ENCODE measurements around the gene FAM227B.
A peak's percentile ranks its signal among the peaks of the same experiment; 100 is the strongest.
"Not testable (repeated sequence)": the region's sequence is repeated elsewhere in the genome, so short reads cannot be mapped to it uniquely, and the experiment has no call there.

Gene FAM227B, protein sequence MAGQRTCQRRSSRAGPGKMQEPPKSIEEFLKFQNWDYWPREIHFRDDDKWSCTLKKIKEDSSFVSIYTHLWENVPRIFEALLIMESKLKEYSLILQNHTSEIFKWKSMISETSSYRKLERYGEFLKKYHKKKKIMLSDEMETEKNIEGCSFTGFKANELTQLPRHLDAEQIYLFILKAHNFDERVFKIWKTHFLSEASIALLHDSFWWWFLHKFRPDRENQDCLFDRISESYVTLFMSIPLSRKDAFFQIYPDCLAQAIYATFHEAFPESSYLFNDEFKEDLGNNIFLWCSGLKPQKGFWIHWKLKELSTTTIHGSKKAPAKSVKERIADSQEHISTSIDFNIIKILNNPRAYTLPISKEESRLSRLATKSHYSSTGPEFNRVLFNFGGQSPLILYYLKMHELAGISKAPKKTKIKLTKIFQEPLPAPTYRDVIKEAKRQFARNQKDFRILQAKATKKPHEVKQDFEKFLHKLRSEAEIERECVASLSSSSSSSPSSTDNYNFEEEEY

GRCh38 chr15:49620658-49621368 lies at the start of gene FAM227B, which contains the start of gene DTWD1:
FAM227B (minus strand) TSS chr15:49620818; CDS start chr15:49615171, 5,647 bp downstream.
DTWD1 (plus strand) TSS chr15:49621048; CDS start chr15:49625168, 4,120 bp downstream.
- no peaks in the 10 kb centered on the region for H3K27me3 Mint-ChIP-seq
- H3K4me3 Mint-ChIP-seq = peak within 1 kb of the TSS; percentile 83
- peaks cover 17% of the 10 kb centered on the region for H3K36me3 Mint-ChIP-seq
- H3K9me3 Mint-ChIP-seq = peaks cover 3% of the 10 kb centered on the region
- peak within 1 kb of the TSS; percentile 82 for H3K27ac Mint-ChIP-seq
- H3K4me1 Mint-ChIP-seq = peaks cover 29% of the 10 kb centered on the region
- peak; percentile 100 for ATAC-seq

DNA sequence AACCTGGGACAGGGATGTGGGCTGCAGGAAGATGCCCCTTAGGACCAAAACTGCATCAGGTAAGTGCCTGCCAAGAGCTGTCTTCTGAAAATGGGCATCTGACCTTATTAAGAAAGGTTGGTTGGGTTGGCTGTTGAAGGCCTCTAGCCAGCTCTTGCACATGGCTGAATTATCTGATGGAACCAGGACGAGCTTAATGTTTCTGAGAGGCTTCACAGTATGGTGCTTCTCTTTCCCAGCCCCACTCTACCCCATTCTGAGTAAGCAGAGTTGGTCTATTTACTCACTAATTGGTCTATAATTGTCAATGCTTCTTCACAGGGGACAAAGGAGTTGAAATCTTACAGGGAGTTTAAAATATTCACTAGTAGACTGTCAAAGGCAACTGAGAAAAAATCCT lies 48.7 kb upstream of the FAM227B start:
- Mint-ChIP-seq H3K4me3 (no peak overlapping the region), H3K27ac (no peak overlapping the region), H3K4me1 (no peaks in the 10 kb centered on the region), H3K27me3 (peaks cover 9% of the 10 kb centered on the region), H3K36me3 (no peaks in the 10 kb centered on the region), H3K9me3 (no peaks in the 10 kb centered on the region)
- ATAC-seq = no peak

DNA sequence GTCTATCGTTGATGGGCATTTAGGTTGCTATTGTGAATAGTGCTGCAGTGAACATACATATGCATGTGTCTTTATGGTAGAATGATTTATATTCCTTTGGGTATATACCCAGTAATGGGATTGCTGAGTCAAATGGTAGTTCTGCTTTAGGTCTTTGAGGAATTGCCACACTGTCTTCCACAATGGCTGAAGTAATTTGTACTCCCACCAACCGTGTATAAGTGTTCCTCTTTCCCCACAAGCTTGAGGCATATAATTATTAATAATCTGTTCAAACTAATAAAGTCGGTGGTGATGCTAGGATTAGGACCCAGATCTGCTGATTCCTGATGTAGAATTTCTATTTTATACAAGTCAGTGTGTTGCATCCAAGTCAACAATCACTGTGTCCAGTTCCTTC lies 45.9 kb upstream of the FAM227B start:
- H3K9me3 Mint-ChIP-seq, H3K4me1 Mint-ChIP-seq, H3K27ac Mint-ChIP-seq, H3K36me3 Mint-ChIP-seq, H3K27me3 Mint-ChIP-seq, H3K4me3 Mint-ChIP-seq, ATAC-seq: not testable (repeated sequence)

DNA sequence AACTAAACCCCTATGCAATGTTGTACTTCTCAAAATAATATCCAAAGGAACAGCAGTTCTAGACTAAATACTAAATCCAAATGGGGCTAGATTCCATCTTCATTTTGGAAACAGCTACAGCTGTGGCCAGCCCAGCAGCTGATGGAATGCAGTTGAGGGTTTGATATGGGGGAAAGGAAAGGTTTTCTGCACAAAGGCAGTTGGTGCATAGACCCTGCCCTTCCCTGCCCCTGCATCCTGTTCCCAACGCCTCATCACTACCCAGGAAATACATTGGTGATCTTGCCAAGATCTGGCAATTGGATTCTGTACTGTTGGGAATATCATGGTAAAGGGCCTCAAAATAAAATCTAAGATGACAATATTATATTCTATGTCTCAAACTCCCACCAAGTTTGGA lies 44.1 kb upstream of the FAM227B start:
- Mint-ChIP-seq H3K27me3 (no peaks in the 10 kb centered on the region), H3K4me3 (no peak overlapping the region), H3K4me1 (no peaks in the 10 kb centered on the region), H3K27ac (no peak overlapping the region), H3K9me3 (no peaks in the 10 kb centered on the region), H3K36me3 (no peaks in the 10 kb centered on the region)
- ATAC-seq = no peak

GRCh38 chr15:49656734-49657133 lies 36.1 kb upstream of the FAM227B start:
- no peak overlapping the region for H3K4me3 Mint-ChIP-seq
- no peak for ATAC-seq
- no peaks in the 10 kb centered on the region for H3K36me3 Mint-ChIP-seq
- H3K27ac Mint-ChIP-seq = no peak overlapping the region
- H3K4me1 Mint-ChIP-seq = no peaks in the 10 kb centered on the region
- peaks cover 11% of the 10 kb centered on the region for H3K27me3 Mint-ChIP-seq
- peaks cover 17% of the 10 kb centered on the region for H3K9me3 Mint-ChIP-seq

DNA sequence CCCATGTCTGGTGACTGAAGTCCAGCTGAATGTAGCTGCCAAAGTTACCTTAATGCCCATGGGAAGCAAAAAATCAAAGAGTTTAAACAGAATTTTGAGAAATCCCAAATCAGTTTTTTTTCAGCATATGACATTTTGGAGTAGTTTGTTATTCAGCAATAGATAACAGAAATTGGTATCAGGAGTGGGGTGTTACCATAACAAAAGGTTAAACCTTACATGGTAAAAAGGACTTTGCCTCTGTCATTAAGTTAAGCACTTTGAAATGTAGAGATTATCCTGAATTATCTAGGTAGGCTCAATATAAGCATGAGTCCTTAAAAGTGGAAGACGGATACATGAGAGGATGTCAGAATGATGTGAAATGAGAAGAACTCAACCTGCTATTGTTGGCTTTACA lies 32.3 kb upstream of the FAM227B start:
- Mint-ChIP-seq H3K9me3 (peaks cover 11% of the 10 kb centered on the region), H3K27me3 (peaks cover 3% of the 10 kb centered on the region), H3K36me3 (no peaks in the 10 kb centered on the region), H3K4me3 (no peak overlapping the region), H3K4me1 (no peaks in the 10 kb centered on the region), H3K27ac (no peak overlapping the region)
- ATAC-seq = no peak

GRCh38 chr15:49650676-49651075 lies 30.1 kb upstream of the FAM227B start:
- Mint-ChIP-seq H3K4me3 (no peak overlapping the region), H3K27me3 (no peaks in the 10 kb centered on the region), H3K9me3 (peaks cover 10% of the 10 kb centered on the region), H3K27ac (no peak overlapping the region), H3K36me3 (no peaks in the 10 kb centered on the region), H3K4me1 (no peaks in the 10 kb centered on the region)
- ATAC-seq = no peak

DNA sequence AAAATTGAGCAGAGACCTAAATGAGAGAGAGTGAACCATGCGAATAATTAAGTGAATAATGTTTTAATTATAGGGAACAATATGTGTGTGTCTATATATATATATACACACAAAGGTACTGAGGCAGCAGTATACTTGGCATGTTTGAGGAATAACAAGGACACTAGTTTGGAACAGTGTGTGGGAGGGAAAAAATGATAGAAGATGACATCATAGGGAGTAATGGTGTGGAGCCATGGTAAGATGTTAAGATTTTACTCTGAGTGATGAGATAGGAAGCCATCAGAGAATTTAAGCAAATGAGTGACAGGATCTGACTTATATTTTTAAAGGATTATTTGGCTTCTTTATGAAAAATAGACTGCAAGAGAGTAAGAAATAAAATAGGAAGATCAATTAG lies 29.4 kb upstream of the FAM227B start:
- Mint-ChIP-seq H3K36me3 (no peaks in the 10 kb centered on the region), H3K27me3 (no peaks in the 10 kb centered on the region), H3K4me3 (no peak overlapping the region), H3K27ac (no peak overlapping the region), H3K4me1 (no peaks in the 10 kb centered on the region), H3K9me3 (peaks cover 10% of the 10 kb centered on the region)
- no peak for ATAC-seq

GRCh38 chr15:49646891-49647290 lies 26.3 kb upstream of the FAM227B start:
- H3K4me1 Mint-ChIP-seq = no peaks in the 10 kb centered on the region
- peaks cover 7% of the 10 kb centered on the region for H3K36me3 Mint-ChIP-seq
- no peak overlapping the region for H3K27ac Mint-ChIP-seq
- ATAC-seq = no peak
- no peak overlapping the region for H3K4me3 Mint-ChIP-seq
- peaks cover 3% of the 10 kb centered on the region for H3K9me3 Mint-ChIP-seq
- H3K27me3 Mint-ChIP-seq = no peaks in the 10 kb centered on the region

DNA sequence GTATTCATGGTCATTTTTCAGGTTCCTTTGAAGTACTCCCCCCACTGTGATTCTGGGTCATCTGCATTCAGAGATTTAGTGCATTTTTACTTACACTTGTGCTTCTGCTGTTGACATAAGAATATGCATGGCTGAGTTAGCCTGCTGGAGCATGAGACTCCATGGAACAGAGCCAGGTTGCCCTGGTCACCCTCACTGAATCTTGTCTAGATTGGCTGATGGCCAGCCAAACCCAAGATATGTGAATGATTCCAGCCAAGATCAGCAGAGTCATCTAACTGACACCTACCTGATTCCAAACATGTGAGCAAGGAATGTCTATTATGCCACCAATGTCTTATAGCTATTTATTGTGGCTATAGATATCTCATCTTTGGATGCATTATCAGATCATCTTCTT lies 25.3 kb upstream of the FAM227B start:
- no peaks in the 10 kb centered on the region for H3K4me1 Mint-ChIP-seq
- H3K27me3 Mint-ChIP-seq = no peaks in the 10 kb centered on the region
- no peak overlapping the region for H3K27ac Mint-ChIP-seq
- H3K36me3 Mint-ChIP-seq = peaks cover 13% of the 10 kb centered on the region
- H3K9me3 Mint-ChIP-seq = peaks cover 3% of the 10 kb centered on the region
- ATAC-seq = no peak
- no peak overlapping the region for H3K4me3 Mint-ChIP-seq

DNA sequence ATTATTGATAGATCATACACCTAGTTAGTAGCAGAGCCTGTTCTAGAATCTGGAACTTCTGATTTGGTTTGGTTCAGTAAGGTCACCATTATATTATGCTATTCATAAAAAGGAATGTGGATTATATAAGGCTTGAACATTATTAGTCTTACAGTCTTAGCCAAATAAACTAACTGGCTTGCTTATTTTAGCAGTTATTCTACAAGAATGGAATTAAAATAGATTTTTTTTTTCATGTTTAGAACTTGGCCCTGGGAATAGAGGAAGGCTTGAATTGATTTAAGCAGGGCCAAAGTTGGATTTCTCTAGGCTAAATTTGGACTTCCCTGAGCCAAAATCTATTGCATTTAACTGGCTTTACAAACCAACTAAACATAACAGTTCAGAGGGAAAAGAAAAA lies 24.7 kb upstream of the FAM227B start:
- H3K27me3 Mint-ChIP-seq = no peaks in the 10 kb centered on the region
- H3K4me1 Mint-ChIP-seq = no peaks in the 10 kb centered on the region
- no peak overlapping the region for H3K27ac Mint-ChIP-seq
- peaks cover 3% of the 10 kb centered on the region for H3K9me3 Mint-ChIP-seq
- ATAC-seq = no peak
- peaks cover 17% of the 10 kb centered on the region for H3K36me3 Mint-ChIP-seq
- H3K4me3 Mint-ChIP-seq = no peak overlapping the region

GRCh38 chr15:49644364-49644794 lies 23.8 kb upstream of the FAM227B start:
- no peak overlapping the region for H3K27ac Mint-ChIP-seq

GRCh38 chr15:49637857-49638256 lies 17.2 kb upstream of the FAM227B start:
- Mint-ChIP-seq H3K9me3 (no peaks in the 10 kb centered on the region), H3K27me3 (no peaks in the 10 kb centered on the region), H3K4me1 (no peaks in the 10 kb centered on the region), H3K27ac (no peak overlapping the region), H3K4me3 (no peak overlapping the region), H3K36me3 (peaks cover 31% of the 10 kb centered on the region)
- ATAC-seq = no peak

More at GRCh38 chr15:49644364-49644794, 23.8 kb upstream of the FAM227B start:
- H3K27me3 Mint-ChIP-seq = no peaks in the 10 kb centered on the region
- ATAC-seq = no peak
- H3K9me3 Mint-ChIP-seq = peaks cover 3% of the 10 kb centered on the region
- no peaks in the 10 kb centered on the region for H3K4me1 Mint-ChIP-seq
- H3K4me3 Mint-ChIP-seq = no peak overlapping the region
- H3K36me3 Mint-ChIP-seq = peaks cover 19% of the 10 kb centered on the region

- H3K27ac Mint-ChIP-seq = no peak overlapping the region
Observed at GRCh38 chr15:49628379-49628778, 7.8 kb upstream of the FAM227B start.

DNA sequence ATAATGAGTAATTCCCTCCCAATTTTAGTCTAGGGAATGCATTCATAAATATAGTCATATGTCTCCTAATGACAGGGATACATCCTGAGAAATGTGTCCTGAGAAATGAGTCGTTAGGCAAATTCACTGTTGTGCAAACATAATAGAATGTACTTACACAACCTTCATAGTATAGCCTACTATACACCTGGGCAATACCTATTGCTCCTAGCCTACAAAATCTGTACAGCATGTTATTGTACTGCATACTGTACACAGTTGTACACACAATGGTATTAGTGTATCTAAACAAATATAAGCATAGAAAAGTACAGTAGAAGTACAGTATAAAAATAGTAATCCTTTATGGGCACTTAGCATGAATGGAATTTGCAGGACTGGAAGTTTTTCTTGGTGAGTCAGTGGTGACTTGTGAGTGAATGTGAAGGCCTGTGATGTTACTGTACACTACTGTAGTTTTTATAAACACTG lies 6.8 kb upstream of the FAM227B start:
- peaks cover 3% of the 10 kb centered on the region for H3K9me3 Mint-ChIP-seq
- H3K36me3 Mint-ChIP-seq = peaks cover 31% of the 10 kb centered on the region
- no peak overlapping the region for H3K4me3 Mint-ChIP-seq
- peaks cover 12% of the 10 kb centered on the region for H3K4me1 Mint-ChIP-seq
- no peak overlapping the region for H3K27ac Mint-ChIP-seq
- ATAC-seq = no peak
- no peaks in the 10 kb centered on the region for H3K27me3 Mint-ChIP-seq

More at GRCh38 chr15:49628379-49628778, 7.8 kb upstream of the FAM227B start:
- H3K27me3 Mint-ChIP-seq = no peaks in the 10 kb centered on the region
- no peak overlapping the region for H3K4me3 Mint-ChIP-seq
- peaks cover 2% of the 10 kb centered on the region for H3K4me1 Mint-ChIP-seq
- peaks cover 30% of the 10 kb centered on the region for H3K36me3 Mint-ChIP-seq
- peaks cover 3% of the 10 kb centered on the region for H3K9me3 Mint-ChIP-seq
- ATAC-seq = no peak

All from stimulated activated memory B cell treated with anti-CD40 and anti-IgM and Interleukin-4, amounts not matched to agents 10 μg/mL and 1 μg/mL and 100 μg/mL, for 72 hours (primary cell).